Activated naive CD8-positive, alpha-beta T cell treated with anti-CD3 and anti-CD28 coated beads, Interleukin-2, amount 10 ng/mL, durations not matched to agents 7 days and 5 days (primary cell): Measurements from ENCODE around the gene PDHA1. TPM values are rescaled to one million over a fixed set of nuclear protein-coding genes. Genes with fewer than 3 reads are reported as not detected.

ENCODE experiments used
- ATAC-seq: fragments of 150-1000 bp; cut with Tn5 transposase; one replicate; pipeline ENCODE4 v1.10.0; 2021; ENCODE audit warnings: low read depth, moderate library complexity
- POLR2A ChIA-PET: fragments of 350-600 bp; sonication (Branson Sonifier 250); formaldehyde crosslinking; loops from one replicate; lab custom pipeline; 2021; ENCODE audit warnings: antibody characterized with exemption; lab: Charles Lee
- DNase-seq: peaks from one replicate; pipeline ENCODE4 v3.0.0; 2021
- H3K27ac Mint-ChIP-seq: one replicate; pipeline ENCODE4 v1.8.0; 2022; ENCODE audit warnings: mild to moderate bottlenecking, mixed read lengths
- H3K27me3 Mint-ChIP-seq: one replicate; pipeline ENCODE4 v1.8.0; 2022; ENCODE audit warnings: mild to moderate bottlenecking, moderate library complexity, mixed read lengths
- H3K36me3 Mint-ChIP-seq: one replicate; pipeline ENCODE4 v1.8.0; 2021; ENCODE audit warnings: mild to moderate bottlenecking, mixed read lengths
- H3K4me1 Mint-ChIP-seq: one replicate; pipeline ENCODE4 v1.8.0; 2021; ENCODE audit warnings: mixed read lengths
- H3K4me3 Mint-ChIP-seq: one replicate; pipeline ENCODE4 v1.8.0; 2022; ENCODE audit warnings: mild to moderate bottlenecking, moderate library complexity, mixed read lengths
- H3K9me3 Mint-ChIP-seq: one replicate; pipeline ENCODE4 v1.8.0; 2021; ENCODE audit warnings: mixed read lengths
- total RNA-seq, 2 experiments: library from RNA; stranded (reverse); gene quantifications; one replicate each; pipeline ENCODE4 v1.2.3, GENCODE V29; 2021

Gene PDHA1
- total RNA-seq, 2 experiments from 2014 or later = 151 TPM

GRCh38 chrX:19388064-19388679 lies 44.4 kb downstream of the PDHA1 start:
- ATAC-seq (no peak), DNase-seq (no peak)
- no peak overlapping the region for H3K27ac Mint-ChIP-seq
- no peaks in the 10 kb centered on the region for H3K9me3 Mint-ChIP-seq
- no peaks in the 10 kb centered on the region for H3K27me3 Mint-ChIP-seq
- H3K36me3 Mint-ChIP-seq = no peaks in the 10 kb centered on the region
- POLR2A ChIA-PET = no interaction called here
- H3K4me3 Mint-ChIP-seq = no peak overlapping the region
- H3K4me1 Mint-ChIP-seq = no peaks in the 10 kb centered on the region

- ATAC-seq (no peak), DNase-seq (no peak)
- Mint-ChIP-seq H3K27ac (no peak overlapping the region), H3K4me3 (no peak overlapping the region), H3K36me3 (no peaks in the 10 kb centered on the region), H3K9me3 (no peaks in the 10 kb centered on the region), H3K27me3 (no peaks in the 10 kb centered on the region), H3K4me1 (no peaks in the 10 kb centered on the region)
- POLR2A ChIA-PET = no interaction called here
These were observed 45.0 kb downstream of the PDHA1 start for GRCh38 chrX:19388741-19389140.

DNA sequence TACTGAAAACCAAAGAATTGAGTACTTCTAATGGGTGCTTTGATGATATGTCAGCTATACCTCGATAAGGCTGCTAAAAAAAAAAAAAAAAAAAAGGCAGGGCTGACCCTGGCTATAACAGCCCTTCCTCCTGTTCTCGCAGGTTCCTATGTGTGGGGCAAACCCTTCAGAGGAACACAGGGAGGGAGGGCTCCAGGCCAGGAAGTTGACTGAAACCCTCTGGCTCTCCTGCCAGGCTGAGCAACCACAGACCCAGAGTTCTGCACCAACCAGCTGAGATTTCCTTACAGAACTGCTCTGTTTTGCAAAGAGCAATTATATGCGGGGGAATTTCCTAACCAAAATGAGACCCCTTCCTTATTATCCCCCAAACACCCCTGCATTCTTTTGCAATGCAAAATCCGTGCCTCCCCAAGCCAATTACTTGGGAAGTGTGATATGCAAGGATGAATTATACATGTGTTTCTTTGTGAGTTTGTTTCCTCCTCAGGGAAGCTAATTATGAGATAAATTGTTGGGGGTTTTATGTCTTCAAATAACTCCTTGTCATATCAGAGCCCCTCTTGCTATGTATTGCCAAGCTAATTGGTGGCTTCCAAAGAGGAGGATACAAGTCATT lies 45.6 kb downstream of the PDHA1 start:
- ATAC-seq (no peak), DNase-seq (no peak)
- no peak overlapping the region for H3K4me3 Mint-ChIP-seq
- no peak overlapping the region for H3K27ac Mint-ChIP-seq
- no peaks in the 10 kb centered on the region for H3K4me1 Mint-ChIP-seq
- H3K36me3 Mint-ChIP-seq = no peaks in the 10 kb centered on the region
- no peaks in the 10 kb centered on the region for H3K27me3 Mint-ChIP-seq
- no peaks in the 10 kb centered on the region for H3K9me3 Mint-ChIP-seq
- POLR2A ChIA-PET = no interaction called here

GRCh38 chrX:19392078-19392477 lies 48.4 kb downstream of the PDHA1 start:
- no peaks in the 10 kb centered on the region for H3K9me3 Mint-ChIP-seq
- H3K27ac Mint-ChIP-seq = no peak overlapping the region
- H3K4me1 Mint-ChIP-seq = no peaks in the 10 kb centered on the region
- POLR2A ChIA-PET = no interaction called here
- no peaks in the 10 kb centered on the region for H3K36me3 Mint-ChIP-seq
- no peaks in the 10 kb centered on the region for H3K27me3 Mint-ChIP-seq
- no peak overlapping the region for H3K4me3 Mint-ChIP-seq
- ATAC-seq = no peak
- DNase-seq = no peak

DNA sequence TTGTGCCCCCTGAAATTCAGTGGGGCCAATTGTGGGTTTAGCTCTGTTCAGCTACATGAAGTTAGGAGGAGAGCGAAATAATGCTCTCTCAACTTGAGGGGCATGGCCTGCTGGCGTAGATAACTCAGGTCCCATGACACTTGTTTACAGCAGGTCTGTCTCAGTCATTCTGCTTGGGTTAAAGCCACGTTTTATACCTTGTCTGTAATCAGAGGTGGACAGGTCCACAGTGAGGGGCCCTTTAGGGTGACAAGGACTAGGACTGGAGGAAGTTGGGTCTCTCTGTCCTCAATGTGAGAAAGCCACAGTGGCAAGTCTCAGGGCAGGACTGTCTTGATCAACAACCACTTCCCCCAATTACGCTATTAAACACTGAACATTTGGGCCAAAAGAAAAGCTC lies 49.0 kb downstream of the PDHA1 start:
- ATAC-seq (no peak), DNase-seq (no peak)
- POLR2A ChIA-PET = no interaction called here
- H3K9me3 Mint-ChIP-seq = no peaks in the 10 kb centered on the region
- H3K4me3 Mint-ChIP-seq = no peak overlapping the region
- no peaks in the 10 kb centered on the region for H3K27me3 Mint-ChIP-seq
- H3K4me1 Mint-ChIP-seq = no peaks in the 10 kb centered on the region
- no peaks in the 10 kb centered on the region for H3K36me3 Mint-ChIP-seq
- H3K27ac Mint-ChIP-seq = no peak overlapping the region

GRCh38 chrX:19403696-19404095 lies 60.0 kb downstream of the PDHA1 start:
- Mint-ChIP-seq H3K27me3 (peaks cover 11% of the 10 kb centered on the region), H3K4me1 (no peaks in the 10 kb centered on the region), H3K36me3 (no peaks in the 10 kb centered on the region), H3K27ac (no peak overlapping the region), H3K4me3 (no peak overlapping the region), H3K9me3 (no peaks in the 10 kb centered on the region)
- POLR2A ChIA-PET = no interaction called here
- ATAC-seq (no peak), DNase-seq (no peak)

DNA sequence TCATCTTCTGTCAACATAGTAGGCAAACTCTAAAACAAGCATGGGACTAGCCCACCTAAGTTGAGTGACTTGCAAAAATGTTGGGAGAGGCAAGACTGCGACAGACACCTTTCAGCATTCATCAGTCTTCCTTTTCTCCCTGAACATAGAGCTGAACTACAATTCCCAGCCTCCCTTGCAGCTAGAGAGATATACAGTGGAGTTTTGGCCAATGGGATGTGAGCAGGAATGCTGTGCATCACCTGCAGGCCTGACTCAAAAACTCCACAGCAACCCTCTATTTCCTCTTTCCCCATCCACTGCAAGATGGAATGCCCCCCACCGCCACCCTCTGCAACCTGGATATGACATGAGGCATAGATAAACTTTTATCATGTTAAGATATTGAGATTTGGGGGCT lies 66.5 kb downstream of the PDHA1 start:
- Mint-ChIP-seq H3K9me3 (peaks cover 2% of the 10 kb centered on the region), H3K4me3 (no peak overlapping the region), H3K36me3 (no peaks in the 10 kb centered on the region), H3K27me3 (peaks cover 12% of the 10 kb centered on the region), H3K4me1 (no peaks in the 10 kb centered on the region), H3K27ac (no peak overlapping the region)
- POLR2A ChIA-PET = no interaction called here
- DNase-seq = no peak
- ATAC-seq = no peak

Other genes with a start within 250 kb of the PDHA1 start
- gene ADGRG2, start 221.5 kb upstream of the PDHA1 start, total RNA-seq = not detected
- gene MAP3K15, start 171.6 kb downstream of the PDHA1 start, total RNA-seq = under 1 TPM; 0.30 to 0.43 TPM